Brain microvascular endothelial cell (primary cell): Measurements from ENCODE around the gene NCKAP5L.
A peak's percentile ranks its signal among the peaks of the same experiment; 100 is the strongest.
"Not testable (repeated sequence)": the region's sequence is repeated elsewhere in the genome, so short reads cannot be mapped to it uniquely, and the experiment has no call there.

Source experiments
- DNase-seq: peaks from one replicate; pipeline ENCODE4 v3.0.0-alpha.2; 2020
- H3K27ac ChIP-seq: fragments of 250-450 bp; sonication (Bioruptor Pico); 2 replicates; pipeline ENCODE4 v1.5.1; 2020; ENCODE audit warnings: mild to moderate bottlenecking, moderate library complexity
- H3K27me3 ChIP-seq: fragments of 250-450 bp; sonication (Bioruptor Pico); replicated peaks from 2 replicates; pipeline ENCODE4 v1.5.1; 2020; ENCODE audit warnings: mild to moderate bottlenecking
- H3K36me3 ChIP-seq: fragments of 250-450 bp; sonication (Bioruptor Pico); replicated peaks from 2 replicates; pipeline ENCODE4 v1.5.1; 2020; ENCODE audit warnings: mild to moderate bottlenecking
- H3K4me3 ChIP-seq: 2 replicates; pipeline ENCODE4 v1.5.1; 2011; ENCODE audit warnings: low read depth, mild to moderate bottlenecking, control low read depth, low read length, moderate library complexity
- CTCF ChIP-seq: IDR thresholded peaks from 2 replicates; pipeline ENCODE4 v1.5.1; 2011; ENCODE audit warnings: low read depth, mild to moderate bottlenecking, moderate library complexity, low read length, control low read depth, inconsistent platforms; ENCODE audit errors: missing control alignments
- in situ Hi-C: cut with HindIII; loops from 2 replicates; pipeline ENCODE4 v1.10.0; 2017; ENCODE audit warnings: low sequenced_read_pairs, low pct_ligation_motif_present

Gene NCKAP5L

DNA sequence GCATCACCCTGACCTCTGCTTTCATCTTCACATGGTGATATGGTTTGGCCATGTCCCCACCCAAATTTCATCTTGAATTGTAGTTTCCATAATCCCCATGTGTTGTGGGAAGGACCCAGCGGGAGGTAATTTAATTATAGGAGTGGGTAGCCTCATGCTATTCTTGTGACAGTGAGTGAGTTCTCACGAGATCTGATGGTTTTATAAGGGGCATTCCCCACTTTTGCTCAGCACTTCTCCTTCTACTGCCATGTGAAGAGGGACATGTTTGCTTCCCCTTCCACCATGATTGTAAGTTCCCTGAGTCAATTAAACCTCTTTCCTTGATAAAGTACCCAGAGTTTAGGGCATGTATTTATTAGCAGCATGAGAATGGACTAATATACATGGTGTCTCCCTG lies 48.6 kb downstream of the NCKAP5L start:
- TF ChIP-seq CTCF: no peak
- Histone ChIP-seq H3K4me3 (no peak overlapping the region), H3K36me3 (no peaks in the 10 kb centered on the region), H3K27me3 (no peaks in the 10 kb centered on the region), H3K27ac (no peak overlapping the region)
- in situ Hi-C loops: no loop called here
- DNase-seq: no peak

DNA sequence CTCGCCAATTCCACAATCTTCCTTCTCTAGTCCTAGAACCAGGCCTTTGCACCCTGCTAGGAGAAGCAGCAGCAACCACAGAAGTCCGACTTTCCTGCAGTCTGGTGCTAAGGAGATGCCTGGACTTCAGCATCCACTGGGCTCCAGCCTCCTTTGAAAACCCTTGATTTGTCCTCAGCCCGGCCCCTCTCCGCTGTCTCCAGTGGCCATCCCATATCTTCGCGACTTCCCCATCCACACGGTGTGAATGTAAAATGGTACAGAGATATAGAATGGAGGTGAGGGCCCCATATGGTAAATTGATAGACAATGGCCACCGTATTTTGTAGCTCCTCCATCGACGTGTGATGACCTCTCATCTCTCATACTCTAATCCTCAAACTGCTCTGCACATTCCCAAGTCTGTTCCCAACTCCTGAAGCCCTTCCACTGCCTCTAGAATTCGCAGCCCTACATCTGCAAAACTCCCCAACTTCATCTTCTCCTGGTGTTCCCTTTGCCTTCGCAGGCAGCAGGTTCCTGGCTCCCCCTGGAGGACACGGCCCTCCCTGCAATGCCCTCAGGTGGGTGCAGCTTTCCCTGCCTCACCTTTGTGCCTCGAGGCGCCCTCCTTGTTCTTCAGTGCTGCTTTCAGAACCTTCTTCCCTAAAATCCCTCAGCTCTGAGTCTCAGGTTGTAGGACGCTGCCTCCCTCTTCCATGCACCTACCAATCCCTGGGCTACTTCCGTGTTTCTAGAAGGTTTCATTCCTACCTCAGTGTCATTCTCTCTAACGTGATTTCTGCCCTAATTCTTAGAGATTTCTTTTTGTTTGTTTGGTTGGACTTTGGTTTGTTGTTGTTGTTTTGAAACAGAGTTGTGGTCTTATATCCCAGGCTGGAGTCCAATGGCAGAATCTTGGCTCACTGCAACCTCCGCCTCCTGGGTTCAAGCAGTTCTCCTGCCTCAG lies 50.1 kb downstream of the NCKAP5L start:
- H3K36me3 ChIP-seq: no peaks in the 10 kb centered on the region
- H3K27ac ChIP-seq: no peak overlapping the region
- DNase-seq: no peak
- in situ Hi-C loops: no loop called here
- peak; percentile 99 for TF ChIP-seq CTCF
- no peak overlapping the region for H3K4me3 ChIP-seq
- no peaks in the 10 kb centered on the region for H3K27me3 ChIP-seq

DNA sequence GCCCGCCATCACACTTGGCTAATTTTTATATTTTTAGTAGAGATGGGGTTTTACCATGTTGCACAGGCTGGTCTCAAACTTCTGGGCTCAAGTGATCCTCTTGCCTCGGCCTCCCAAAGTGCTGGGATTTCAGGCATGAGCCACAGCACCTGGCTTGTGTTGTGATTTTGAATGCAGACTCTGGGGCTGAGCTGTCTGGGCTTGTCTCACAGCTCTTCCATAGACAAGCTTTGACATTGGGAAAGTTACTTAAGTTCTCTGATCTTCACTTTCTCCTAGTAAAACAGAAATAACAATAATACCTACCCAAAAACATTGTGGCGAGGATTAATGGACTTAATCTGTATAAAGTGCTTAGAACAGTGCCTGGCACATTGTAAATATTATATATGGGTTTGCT lies 50.9 kb downstream of the NCKAP5L start:
- Histone ChIP-seq H3K27ac (no peak overlapping the region), H3K4me3 (no peak overlapping the region), H3K36me3 (no peaks in the 10 kb centered on the region), H3K27me3 (no peaks in the 10 kb centered on the region)
- TF ChIP-seq CTCF: no peak
- no peak for DNase-seq
- in situ Hi-C loops: no loop called here

DNA sequence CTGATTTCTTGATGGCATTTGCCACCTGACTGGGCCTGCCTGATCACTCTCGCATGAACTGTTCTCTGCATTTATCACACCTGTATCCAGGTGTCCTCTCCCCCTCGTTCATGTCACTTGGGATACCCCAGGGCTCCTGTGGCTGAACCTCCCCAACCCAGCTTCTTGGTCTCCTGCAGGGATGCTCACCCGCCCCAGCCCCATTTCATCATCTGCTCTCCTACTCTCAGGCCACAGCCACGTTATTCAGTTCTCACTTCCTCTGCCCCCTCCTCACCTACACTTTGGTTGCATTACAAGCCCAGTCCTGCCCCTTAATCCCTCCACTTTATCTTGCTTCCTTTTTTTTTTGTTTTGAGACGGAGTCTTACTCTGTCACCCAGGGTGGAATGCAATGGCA lies 51.4 kb downstream of the NCKAP5L start:
- H3K36me3 ChIP-seq: no peaks in the 10 kb centered on the region
- TF ChIP-seq CTCF: no peak
- H3K4me3 ChIP-seq: no peak overlapping the region
- in situ Hi-C loops: no loop called here
- H3K27ac ChIP-seq: no peak overlapping the region
- H3K27me3 ChIP-seq: no peaks in the 10 kb centered on the region
- no peak for DNase-seq

DNA sequence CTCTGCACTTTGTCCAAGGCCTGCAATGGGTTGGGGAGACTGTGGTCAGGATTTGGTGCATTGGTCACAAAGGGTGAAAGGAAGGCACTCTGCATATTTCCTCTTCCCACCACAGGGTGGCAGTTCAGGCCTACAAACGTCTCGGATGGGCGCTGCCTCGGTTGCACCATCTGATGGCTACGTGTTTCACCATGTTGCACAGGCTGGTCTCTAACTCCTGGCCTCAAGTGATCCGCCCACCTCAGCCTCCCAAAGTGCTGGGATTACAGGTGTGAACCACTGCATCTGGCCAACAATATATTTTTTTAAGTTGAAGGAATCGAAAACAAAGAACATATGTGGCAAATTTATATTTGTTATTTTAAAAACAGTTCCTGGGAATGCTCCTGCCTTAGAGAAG lies 51.8 kb downstream of the NCKAP5L start:
- no peak overlapping the region for H3K27ac ChIP-seq
- in situ Hi-C loops: no loop called here
- no peaks in the 10 kb centered on the region for H3K36me3 ChIP-seq
- H3K27me3 ChIP-seq: no peaks in the 10 kb centered on the region
- peak; percentile 69 for DNase-seq
- no peak overlapping the region for H3K4me3 ChIP-seq
- TF ChIP-seq CTCF: peak; percentile 84

- H3K27ac ChIP-seq, in situ Hi-C loops, DNase-seq, H3K27me3 ChIP-seq, H3K4me3 ChIP-seq, H3K36me3 ChIP-seq: not testable (repeated sequence)
Observed at GRCh38 chr12:49773102-49773501, 55.1 kb downstream of the NCKAP5L start.
